B cell (primary cell): ENCODE data around the gene WDR13. TPM values are rescaled to one million over a fixed set of nuclear protein-coding genes. Genes with fewer than 3 reads are reported as not detected.
"Not testable (repeated sequence)": the region's sequence is repeated elsewhere in the genome, so short reads cannot be mapped to it uniquely, and the experiment has no call there.

Experiments
- ATAC-seq: fragments of 200-7000 bp; cut with Tn5 transposase; one replicate; pipeline ENCODE4 v1.10.0; 2021; ENCODE audit warnings: low read depth, mild to moderate bottlenecking, moderate number of reproducible peaks, moderate library complexity
- CTCF ChIA-PET: fragments of 350-600 bp; sonication (Branson Sonifier 250); formaldehyde crosslinking; loops from one replicate; lab custom pipeline; 2021; ENCODE audit warnings: antibody characterized with exemption, inconsistent platforms; lab: Charles Lee
- POLR2A ChIA-PET: fragments of 350-600 bp; sonication (Branson Sonifier 250); formaldehyde crosslinking; loops from one replicate; lab custom pipeline; 2021; ENCODE audit warnings: antibody characterized with exemption; lab: Charles Lee
- DNase-seq: peaks from one replicate; pipeline ENCODE4 v3.0.0; 2013
- H2AFZ ChIP-seq: 2 replicates; pipeline ENCODE4 v1.6.1; 2012; ENCODE audit warnings: mild to moderate bottlenecking, low read depth, low read length; ENCODE audit not compliant: insufficient read depth, poor library complexity, severe bottlenecking
- H3K27ac ChIP-seq, 2 donors: 1 replicate in 1 of 2; 2 replicates in 1 of 2; pipeline ENCODE4 v1.5.1; 2012 to 2013; ENCODE audit warnings: low read length in 2 of 2, mild to moderate bottlenecking in 2 of 2, moderate library complexity in 1 of 2
- H3K27me3 ChIP-seq, 4 experiments: fragments of 200-600 bp in 1 of 4; sonication (generic) in 1 of 4; replicated peaks in 1 of 4; 1 replicate in 2 of 4; 2 replicates in 2 of 4; pipeline versions ENCODE4 v1.6.1 to v1.7.0; 2013 to 2016; ENCODE audit warnings: low read length in 3 of 4, mild to moderate bottlenecking in 2 of 4, mixed read lengths in 1 of 4, moderate library complexity in 1 of 4; ENCODE audit not compliant: insufficient read depth in 4 of 4, control insufficient read depth in 3 of 4; ENCODE audit errors: control extremely low read depth in 1 of 4
- H3K36me3 ChIP-seq, 2 experiments: replicated peaks in 1 of 2; 1 replicate in 1 of 2; 2 replicates in 1 of 2; pipeline versions ENCODE4 v1.6.1 to v1.7.1; 2013; ENCODE audit warnings: low read length in 1 of 2; ENCODE audit not compliant: insufficient read depth in 2 of 2, control insufficient read depth in 1 of 2; ENCODE audit errors: control extremely low read depth in 1 of 2, extremely low read depth in 1 of 2
- H3K4me1 ChIP-seq, 2 donors: fragments of 200-600 bp in 1 of 2; sonication (generic) in 1 of 2; 1 replicate in 1 of 2; 2 replicates in 1 of 2; pipeline versions ENCODE4 v1.5.1 to v1.6.1; 2013 to 2017; ENCODE audit warnings: low read length in 2 of 2; ENCODE audit not compliant: control insufficient read depth in 2 of 2, insufficient read depth in 2 of 2
- H3K4me2 ChIP-seq: replicated peaks from 2 replicates; pipeline ENCODE3; 2012; ENCODE audit warnings: mild to moderate bottlenecking, low read depth, low read length; ENCODE audit not compliant: poor library complexity, severe bottlenecking
- H3K4me3 ChIP-seq, 5 experiments: fragments of 200-600 bp in 1 of 5; sonication (generic) in 1 of 5; 1 replicate in 3 of 5; 2 replicates in 2 of 5; pipeline versions ENCODE4 v1.5.1 to v1.7.0; 2011 to 2016; ENCODE audit warnings: low read length in 4 of 5, mild to moderate bottlenecking in 4 of 5, low read depth in 2 of 5, control low read depth in 1 of 5, moderate library complexity in 1 of 5; ENCODE audit not compliant: insufficient read depth in 1 of 5; ENCODE audit errors: control extremely low read depth in 1 of 5, extremely low read depth in 1 of 5
- H3K79me2 ChIP-seq: fragments of 200-600 bp; sonication (generic); one replicate; pipeline ENCODE4 v1.6.0; 2016; ENCODE audit warnings: low read length; ENCODE audit not compliant: control insufficient read depth, insufficient read depth
- H3K9ac ChIP-seq: fragments of 200-600 bp; sonication (generic); 2 replicates; pipeline ENCODE4 v1.6.1; 2017; ENCODE audit warnings: mild to moderate bottlenecking, low read length, moderate library complexity
- H3K9me3 ChIP-seq, 3 donors: one replicate each; pipeline versions ENCODE4 v1.6.1 to v1.7.1; 2013; ENCODE audit warnings: low read length in 2 of 3; ENCODE audit not compliant: control insufficient read depth in 2 of 3, insufficient read depth in 1 of 3; ENCODE audit errors: control extremely low read depth in 1 of 3
- H4K20me1 ChIP-seq: 2 replicates; pipeline ENCODE4 v1.6.0; 2012; ENCODE audit warnings: mild to moderate bottlenecking, low read length; ENCODE audit not compliant: insufficient read depth, control insufficient read depth, poor library complexity, severe bottlenecking
- H3K27ac Mint-ChIP-seq: one replicate; pipeline ENCODE4 v1.8.0; 2021; ENCODE audit warnings: mixed read lengths
- H3K27me3 Mint-ChIP-seq: one replicate; pipeline ENCODE4 v1.8.0; 2021; ENCODE audit warnings: mixed read lengths
- H3K4me1 Mint-ChIP-seq: one replicate; pipeline ENCODE4 v1.8.0; 2021; ENCODE audit warnings: mixed read lengths
- H3K4me3 Mint-ChIP-seq: one replicate; pipeline ENCODE4 v1.8.0; 2021; ENCODE audit warnings: mixed read lengths
- H3K9me3 Mint-ChIP-seq: one replicate; pipeline ENCODE4 v1.8.0; 2022; ENCODE audit warnings: mixed read lengths; ENCODE audit not compliant: insufficient read depth
- EZH2 ChIP-seq: IDR thresholded peaks from 2 replicates; pipeline ENCODE4 v1.6.1; 2012; ENCODE audit warnings: borderline replicate concordance, low read depth, mild to moderate bottlenecking, moderate library complexity, low read length; ENCODE audit not compliant: insufficient read depth, poor library complexity, severe bottlenecking
- WGBS: methylation state at CpG from one replicate; pipeline ENCODE4 v1.1.5; 2013; ENCODE audit warnings: missing lambda C conversion rate; ENCODE audit not compliant: insufficient coverage; 5-methylcytosine and 5-hydroxymethylcytosine counted together
- intact Hi-C: fragments of 100-400 bp; cut with micrococcal nuclease; formaldehyde crosslinking; loops from one replicate; pipeline ENCODE4 v1.10.0; 2022
- polyA plus RNA-seq: library from polyadenylated mRNA; depleted of rRNA; stranded (reverse); fragments of >200 nt; gene quantifications from 2 replicates; pipeline ENCODE4 v1.2.3, GENCODE V29; 2012
- total RNA-seq, 2 donors: library from RNA; stranded (reverse); fragments of 120-200 nt in 1 of 2; gene quantifications; 1 replicate in 1 of 2; 2 replicates in 1 of 2; pipeline versions ENCODE4 v1.2.3 to v1.2.4, GENCODE V29; 2013 to 2022
- TF ChIP-seq, protein P1 (sequence below): fragments of 200-600 bp; IDR thresholded peaks from one replicate; pipeline ENCODE4 v1.8.0; 2022; ENCODE audit warnings: antibody characterized with exemption, mild to moderate bottlenecking

The WDR13 gene
- total and polyA plus RNA-seq, 2 donors (not counting 1 experiment from before 2014, with no cell fraction given) = 85.1 to 257 TPM

DNA sequence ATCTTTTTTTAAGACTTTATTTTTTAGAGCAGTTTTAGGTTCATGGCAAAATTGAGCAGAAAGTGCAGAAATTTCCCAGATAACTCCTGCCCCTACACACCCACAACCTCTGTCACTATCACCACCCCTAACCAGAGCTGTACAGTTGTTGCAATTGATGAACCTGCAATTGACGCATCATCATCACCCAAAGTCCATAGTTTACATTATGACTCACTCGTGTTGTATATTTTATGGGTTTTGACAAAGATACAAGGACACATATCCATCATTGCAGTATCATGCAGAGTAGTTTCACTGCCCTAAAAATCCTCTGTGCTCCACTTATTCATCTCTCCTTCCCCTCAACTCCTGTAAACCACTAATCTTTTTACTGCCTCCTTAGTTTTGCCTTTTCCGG lies 51.8 kb downstream of the WDR13 start:
- H3K27me3 Mint-ChIP-seq = no peaks in the 10 kb centered on the region
- Histone ChIP-seq H3K27ac (no peak overlapping the region), H3K9ac (no peak overlapping the region), H2AFZ (no peak overlapping the region), H3K4me1 (no peaks in the 10 kb centered on the region), H3K36me3 (no peaks in the 10 kb centered on the region), H3K9me3 (no peaks in the 10 kb centered on the region), H4K20me1 (no peaks in the 10 kb centered on the region), H3K27me3 (no peaks in the 10 kb centered on the region), H3K4me3 (no peak overlapping the region), H3K79me2 (no peaks in the 10 kb centered on the region), H3K4me2 (no peak overlapping the region)
- ATAC-seq (no peak), DNase-seq (no peak)
- CTCF ChIA-PET = interaction anchor here (0.9 to 2.3 kb wide), 17 partner anchors 14 to 506 kb away, joined by 3 to 20 read pairs (median 4); partner anchors contain the start of genes KCND1, PQBP1 and TIMM17B
- POLR2A ChIA-PET = no interaction called here
- no peak overlapping the region for H3K4me3 Mint-ChIP-seq
- no peak for TF ChIP-seq EZH2
- TF ChIP-seq, protein P1, sequence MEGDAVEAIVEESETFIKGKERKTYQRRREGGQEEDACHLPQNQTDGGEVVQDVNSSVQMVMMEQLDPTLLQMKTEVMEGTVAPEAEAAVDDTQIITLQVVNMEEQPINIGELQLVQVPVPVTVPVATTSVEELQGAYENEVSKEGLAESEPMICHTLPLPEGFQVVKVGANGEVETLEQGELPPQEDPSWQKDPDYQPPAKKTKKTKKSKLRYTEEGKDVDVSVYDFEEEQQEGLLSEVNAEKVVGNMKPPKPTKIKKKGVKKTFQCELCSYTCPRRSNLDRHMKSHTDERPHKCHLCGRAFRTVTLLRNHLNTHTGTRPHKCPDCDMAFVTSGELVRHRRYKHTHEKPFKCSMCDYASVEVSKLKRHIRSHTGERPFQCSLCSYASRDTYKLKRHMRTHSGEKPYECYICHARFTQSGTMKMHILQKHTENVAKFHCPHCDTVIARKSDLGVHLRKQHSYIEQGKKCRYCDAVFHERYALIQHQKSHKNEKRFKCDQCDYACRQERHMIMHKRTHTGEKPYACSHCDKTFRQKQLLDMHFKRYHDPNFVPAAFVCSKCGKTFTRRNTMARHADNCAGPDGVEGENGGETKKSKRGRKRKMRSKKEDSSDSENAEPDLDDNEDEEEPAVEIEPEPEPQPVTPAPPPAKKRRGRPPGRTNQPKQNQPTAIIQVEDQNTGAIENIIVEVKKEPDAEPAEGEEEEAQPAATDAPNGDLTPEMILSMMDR = no peak
- intact Hi-C loops = loop anchor here (2.0 to 5.0 kb wide), 3 partner anchors 48 to 1188 kb away; partner anchors contain the start of gene SUV39H1
- no peaks in the 10 kb centered on the region for H3K9me3 Mint-ChIP-seq
- no peak overlapping the region for H3K27ac Mint-ChIP-seq
- WGBS = no CpG with 5 or more reads among the region's 3 CpGs
- no peaks in the 10 kb centered on the region for H3K4me1 Mint-ChIP-seq

DNA sequence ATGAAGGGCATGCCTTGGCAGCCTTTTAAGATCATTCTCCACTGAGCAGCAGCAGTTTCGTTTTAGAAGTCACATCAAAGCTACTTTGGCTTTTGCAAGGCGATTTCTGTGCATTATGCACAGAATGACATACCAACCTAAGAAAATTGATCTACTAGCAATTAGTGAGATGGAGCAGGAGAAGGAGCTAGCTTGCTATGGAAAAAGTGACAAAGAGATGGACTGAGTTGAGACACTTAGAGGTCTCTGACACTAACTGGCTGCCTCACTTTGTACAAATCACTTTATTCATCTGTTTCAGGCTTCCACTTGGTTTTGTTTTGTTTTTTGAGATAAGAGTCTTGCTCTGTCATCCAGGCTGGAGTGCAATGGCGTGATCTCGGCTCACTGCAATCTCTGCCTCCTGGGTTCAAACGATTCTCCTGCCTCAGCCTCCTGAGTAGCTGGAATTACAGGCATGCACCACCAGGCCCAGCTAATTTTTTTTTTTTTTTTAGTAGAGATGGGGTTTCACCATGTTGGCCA lies 54.8 kb downstream of the WDR13 start:
- POLR2A ChIA-PET, H3K36me3 ChIP-seq, DNase-seq, H3K27ac ChIP-seq, H3K9me3 ChIP-seq, H3K27me3 Mint-ChIP-seq, H3K9me3 Mint-ChIP-seq, H3K27me3 ChIP-seq, H3K4me3 ChIP-seq, CTCF ChIA-PET, ATAC-seq, H3K4me1 Mint-ChIP-seq, H3K4me1 ChIP-seq, H3K27ac Mint-ChIP-seq, H3K79me2 ChIP-seq, H3K9ac ChIP-seq, H4K20me1 ChIP-seq, H2AFZ ChIP-seq, intact Hi-C loops, H3K4me2 ChIP-seq, H3K4me3 Mint-ChIP-seq: not testable (repeated sequence)
- no CpG with 5 or more reads among the region's 5 CpGs for WGBS

DNA sequence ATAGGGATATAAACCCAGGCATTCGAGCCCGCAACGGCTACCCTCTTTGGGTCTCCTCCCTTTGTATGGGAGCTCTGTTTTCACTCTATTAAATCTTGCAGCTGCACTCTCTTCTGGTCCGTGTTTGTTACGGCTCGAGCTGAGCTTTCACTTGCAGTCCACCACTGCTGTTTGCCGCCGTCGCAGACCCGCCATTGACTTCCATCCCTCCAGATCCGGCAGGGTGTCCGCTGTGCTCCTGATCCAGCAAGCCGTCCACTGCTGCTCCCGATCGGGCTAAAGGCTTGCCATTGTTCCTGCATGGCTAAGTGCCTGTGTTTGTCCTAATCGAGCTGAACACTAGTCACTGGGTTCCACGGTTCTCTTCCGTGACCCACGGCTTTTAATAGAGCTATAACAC lies 57.5 kb downstream of the WDR13 start:
- WGBS = 87% methylated on average over 17 of the region's 19 CpGs
- H3K27me3 ChIP-seq, H3K36me3 ChIP-seq, CTCF ChIA-PET, H4K20me1 ChIP-seq, H3K4me2 ChIP-seq, intact Hi-C loops, H3K27me3 Mint-ChIP-seq, H3K27ac Mint-ChIP-seq, ATAC-seq, H3K9me3 Mint-ChIP-seq, H3K9ac ChIP-seq, POLR2A ChIA-PET, H3K4me1 Mint-ChIP-seq, H2AFZ ChIP-seq, H3K4me3 ChIP-seq, H3K79me2 ChIP-seq, DNase-seq, H3K4me3 Mint-ChIP-seq, H3K27ac ChIP-seq, H3K4me1 ChIP-seq, H3K9me3 ChIP-seq: not testable (repeated sequence)
